ENCODE results near the gene CD247.

Gene CD247

DNA sequence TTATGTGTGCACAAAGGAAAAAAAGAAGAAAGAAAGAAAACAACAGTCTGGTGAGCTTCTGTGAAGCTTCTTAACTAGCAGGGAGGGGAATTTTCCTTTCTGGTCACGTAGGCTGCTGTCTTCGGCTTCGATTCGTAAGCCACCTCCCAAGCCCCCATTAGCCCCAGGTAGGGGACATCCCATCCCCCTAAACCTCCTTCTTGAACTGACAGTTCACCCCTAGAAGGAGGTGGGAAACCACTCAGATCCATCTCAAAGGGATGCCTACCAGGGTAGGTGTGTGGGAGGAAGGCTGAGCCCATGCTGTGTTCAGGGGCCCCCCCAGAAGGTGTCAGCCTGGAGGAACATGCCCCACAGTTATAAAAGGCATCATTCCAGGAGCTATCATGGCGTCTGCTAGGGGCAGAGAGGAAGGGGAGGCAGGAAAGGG is 25.8 kb downstream of the CD247 start:
- Mint-ChIP-seq H3K27me3 (ENCODE audit: low read depth) (no peaks in the 10 kb centered on the region), H3K4me3 (peak overlapping the region; percentile 81), H3K4me1 (ENCODE audit: low read depth) (peaks cover 74% of the 10 kb centered on the region), H3K9me3 (no peaks in the 10 kb centered on the region), H3K36me3 (ENCODE audit: low read depth) (peaks cover 37% of the 10 kb centered on the region), H3K27ac (peak overlapping the region; percentile 91)

DNA sequence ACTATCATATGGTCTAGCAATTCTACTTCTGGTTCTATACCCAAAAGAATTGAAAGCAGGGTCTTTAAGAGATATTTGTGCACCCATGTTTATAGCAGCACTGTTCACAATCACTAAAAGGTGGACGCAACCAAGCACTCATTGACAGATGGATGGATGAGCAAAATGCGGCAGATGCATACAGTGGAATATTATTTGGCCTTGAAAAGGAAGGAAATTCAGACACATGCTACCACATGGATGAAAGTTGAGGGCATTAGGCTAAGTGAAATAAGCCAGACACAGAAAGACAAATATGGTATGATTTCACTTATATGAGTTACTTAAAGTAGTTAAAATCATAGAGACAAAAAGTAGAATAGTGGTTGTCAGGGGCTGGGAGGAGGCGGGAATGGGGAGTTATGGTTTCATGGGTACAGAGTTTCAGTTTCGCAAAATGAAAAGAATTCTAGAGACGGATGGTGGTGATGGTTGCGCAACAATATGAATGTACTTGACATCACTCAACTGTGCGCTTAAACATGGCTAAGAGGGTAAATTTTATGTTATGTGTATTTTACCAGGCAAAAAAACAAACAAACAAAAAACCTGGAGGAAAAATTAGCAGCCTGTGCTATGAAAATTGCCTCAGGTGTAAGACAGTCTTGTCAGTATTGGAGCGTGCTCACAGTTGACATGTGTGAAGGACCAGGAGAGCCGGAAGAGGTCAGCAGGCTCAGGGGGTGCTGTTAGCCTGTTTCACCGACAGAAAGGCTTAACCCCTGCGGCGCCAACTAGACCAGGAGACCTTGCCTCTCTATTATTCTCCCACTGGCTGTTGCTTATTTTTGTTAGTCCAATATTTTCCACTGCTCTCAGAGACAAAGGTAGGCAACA is 26.5 kb downstream of the CD247 start:
- H3K36me3 Mint-ChIP-seq (ENCODE audit: low read depth): peaks cover 35% of the 10 kb centered on the region
- peaks cover 73% of the 10 kb centered on the region for H3K4me1 Mint-ChIP-seq (ENCODE audit: low read depth)
- H3K9me3 Mint-ChIP-seq: no peaks in the 10 kb centered on the region
- peak overlapping the region; percentile 81 for H3K4me3 Mint-ChIP-seq
- H3K27me3 Mint-ChIP-seq (ENCODE audit: low read depth): no peaks in the 10 kb centered on the region
- peak overlapping the region; percentile 91 for H3K27ac Mint-ChIP-seq

DNA sequence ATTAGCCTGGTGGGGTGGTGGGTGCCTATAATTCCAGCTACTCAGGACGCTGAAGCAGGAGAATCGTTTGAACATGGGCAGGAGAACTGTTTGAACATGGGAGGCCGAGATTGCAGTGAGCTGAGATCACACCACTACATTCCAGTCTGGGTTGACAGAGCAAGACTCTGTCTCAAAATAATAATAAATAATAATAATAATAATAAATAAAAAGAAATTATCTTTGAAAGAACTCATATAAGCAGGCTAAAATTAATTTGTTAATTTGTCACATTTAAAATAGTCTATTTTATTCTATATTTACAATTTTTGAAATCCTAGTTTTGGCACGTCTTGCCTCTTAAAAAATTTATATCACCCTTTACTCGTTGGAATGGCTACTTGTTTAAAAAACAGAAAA is 27.6 kb downstream of the CD247 start:
- no peaks in the 10 kb centered on the region for H3K27me3 Mint-ChIP-seq (ENCODE audit: low read depth)
- H3K27ac Mint-ChIP-seq: peak overlapping the region; percentile 29
- peaks cover 32% of the 10 kb centered on the region for H3K36me3 Mint-ChIP-seq (ENCODE audit: low read depth)
- peak overlapping the region; percentile 26 for H3K4me3 Mint-ChIP-seq
- no peaks in the 10 kb centered on the region for H3K9me3 Mint-ChIP-seq
- H3K4me1 Mint-ChIP-seq (ENCODE audit: low read depth): peaks cover 74% of the 10 kb centered on the region

DNA sequence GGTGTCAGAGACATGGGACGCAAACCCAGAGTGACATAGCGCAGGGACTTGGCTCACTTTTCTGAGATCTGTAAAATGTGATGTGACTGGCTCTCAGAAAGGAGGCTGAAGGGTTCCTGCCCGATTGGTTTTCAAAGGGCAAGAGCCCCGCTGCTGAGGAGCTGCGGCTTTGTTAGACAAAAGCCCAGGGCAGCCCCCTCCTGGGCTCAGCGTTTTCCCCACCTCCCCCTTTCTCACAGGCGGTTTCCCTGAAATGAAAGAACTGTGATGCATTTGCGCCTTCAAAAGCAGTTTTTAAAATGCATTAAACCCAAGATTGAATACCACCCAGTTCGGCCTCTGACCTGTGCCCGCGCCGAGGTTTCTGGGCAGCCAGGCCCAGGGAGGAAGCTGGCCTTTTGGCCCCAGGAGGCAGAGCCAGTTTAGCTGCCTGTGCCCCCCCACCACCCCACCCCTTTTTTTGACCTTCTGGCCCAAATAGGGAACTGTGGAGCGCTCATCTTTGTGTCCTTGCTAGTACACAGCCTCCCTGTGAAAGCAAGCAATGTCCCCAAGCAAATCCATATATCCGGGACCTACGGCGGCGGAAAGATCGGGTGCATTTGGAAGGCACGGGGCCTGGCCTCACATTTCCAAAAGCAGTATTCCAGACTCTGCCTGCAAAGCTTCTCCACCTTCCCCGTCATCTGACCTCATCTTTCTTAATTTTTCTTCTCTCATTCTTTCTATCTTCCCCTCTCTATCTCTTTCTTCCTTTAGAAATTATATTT is 28.6 kb downstream of the CD247 start:
- H3K4me1 Mint-ChIP-seq (ENCODE audit: low read depth): peaks cover 76% of the 10 kb centered on the region
- no peaks in the 10 kb centered on the region for H3K27me3 Mint-ChIP-seq (ENCODE audit: low read depth)
- no peaks in the 10 kb centered on the region for H3K9me3 Mint-ChIP-seq
- peaks cover 30% of the 10 kb centered on the region for H3K36me3 Mint-ChIP-seq (ENCODE audit: low read depth)
- peak overlapping the region; percentile 82 for H3K27ac Mint-ChIP-seq
- peak overlapping the region; percentile 66 for H3K4me3 Mint-ChIP-seq

DNA sequence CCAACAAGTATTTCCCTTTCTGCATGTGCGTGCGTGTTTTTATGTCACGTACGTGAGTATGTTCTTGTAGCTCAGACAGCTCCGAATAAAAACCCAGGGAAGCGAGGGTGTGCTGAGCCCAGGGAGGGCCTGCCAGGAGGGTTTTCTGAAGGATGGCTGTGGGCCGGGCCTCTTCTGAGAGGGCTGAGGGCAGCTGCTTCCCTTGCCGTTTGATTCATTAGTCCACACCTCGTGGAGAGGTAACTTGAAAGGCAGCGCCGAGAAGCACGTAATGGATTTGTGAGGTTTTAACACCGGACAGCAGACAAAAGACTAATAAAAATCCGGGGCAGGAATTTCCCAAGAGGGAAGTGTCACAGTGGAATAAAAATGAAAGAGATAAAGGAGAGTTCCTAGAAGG is 29.5 kb downstream of the CD247 start:
- Mint-ChIP-seq H3K9me3 (no peaks in the 10 kb centered on the region), H3K4me1 (ENCODE audit: low read depth) (peaks cover 80% of the 10 kb centered on the region), H3K27me3 (ENCODE audit: low read depth) (no peaks in the 10 kb centered on the region), H3K27ac (peak overlapping the region; percentile 77), H3K4me3 (peak overlapping the region; percentile 58), H3K36me3 (ENCODE audit: low read depth) (peaks cover 33% of the 10 kb centered on the region)

DNA sequence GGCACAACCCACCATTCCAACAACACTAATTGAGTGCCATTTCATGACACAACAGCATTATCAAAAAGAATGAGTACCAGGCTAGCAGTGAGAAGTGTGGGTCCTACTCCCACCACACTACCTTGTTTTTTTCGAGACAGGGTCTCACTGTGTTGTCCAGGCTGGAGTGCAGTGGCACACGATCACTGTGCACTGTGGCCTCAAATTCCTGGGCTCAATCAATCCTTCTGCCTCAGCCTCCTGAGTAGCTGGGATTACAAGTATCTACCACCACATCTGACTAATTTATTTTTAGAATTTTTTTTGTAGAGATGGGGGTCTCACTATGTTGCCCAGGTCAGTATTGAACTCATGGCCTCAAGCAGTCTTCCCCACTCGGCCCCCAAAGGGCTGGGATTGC is 30.7 kb downstream of the CD247 start:
- peaks cover 34% of the 10 kb centered on the region for H3K36me3 Mint-ChIP-seq (ENCODE audit: low read depth)

DNA sequence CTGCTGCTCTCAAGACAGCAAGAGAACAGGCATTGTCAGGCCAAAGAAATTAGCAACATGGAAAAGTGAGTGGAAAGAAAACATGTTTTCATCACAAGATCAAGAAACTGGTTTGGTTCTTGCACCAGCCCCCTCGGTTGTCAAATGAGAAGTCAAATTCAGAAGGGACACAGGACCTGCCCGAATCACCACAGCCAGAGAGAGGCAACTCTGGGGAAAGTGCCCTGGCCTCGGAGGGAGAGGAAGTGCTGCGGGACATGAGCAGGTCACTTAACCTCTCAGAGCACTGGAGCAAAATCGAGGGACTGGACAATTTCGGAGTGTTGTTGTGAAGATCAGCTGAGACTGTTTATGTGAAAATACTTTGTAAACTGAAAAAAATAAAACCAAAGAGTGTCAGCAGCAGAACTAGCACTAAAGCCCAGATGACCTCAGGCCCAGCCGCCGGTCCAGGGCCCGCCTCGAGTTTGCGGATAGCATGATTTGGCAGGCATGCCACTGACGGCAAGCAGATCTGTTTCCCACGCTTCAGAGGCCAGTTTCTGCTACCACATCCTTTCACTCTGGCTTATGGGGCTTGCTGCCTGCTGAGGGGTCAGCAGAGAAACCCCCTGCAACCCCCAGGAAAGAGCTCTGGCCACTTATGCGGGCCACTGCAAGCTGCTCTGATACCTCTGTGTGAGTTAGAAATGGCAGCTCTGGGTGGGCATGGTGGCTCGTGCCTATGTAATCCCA is 32.1 kb downstream of the CD247 start:
- peaks cover 32% of the 10 kb centered on the region for H3K36me3 Mint-ChIP-seq (ENCODE audit: low read depth)
- peak overlapping the region; percentile 32 for H3K4me3 Mint-ChIP-seq
- H3K4me1 Mint-ChIP-seq (ENCODE audit: low read depth): peaks cover 83% of the 10 kb centered on the region

More for the DNA sequence above, 30.7 kb downstream of the CD247 start:
- Mint-ChIP-seq H3K9me3 (no peaks in the 10 kb centered on the region), H3K4me1 (ENCODE audit: low read depth) (peaks cover 83% of the 10 kb centered on the region), H3K4me3 (no peak overlapping the region), H3K27me3 (ENCODE audit: low read depth) (no peaks in the 10 kb centered on the region), H3K27ac (no peak overlapping the region)

DNA sequence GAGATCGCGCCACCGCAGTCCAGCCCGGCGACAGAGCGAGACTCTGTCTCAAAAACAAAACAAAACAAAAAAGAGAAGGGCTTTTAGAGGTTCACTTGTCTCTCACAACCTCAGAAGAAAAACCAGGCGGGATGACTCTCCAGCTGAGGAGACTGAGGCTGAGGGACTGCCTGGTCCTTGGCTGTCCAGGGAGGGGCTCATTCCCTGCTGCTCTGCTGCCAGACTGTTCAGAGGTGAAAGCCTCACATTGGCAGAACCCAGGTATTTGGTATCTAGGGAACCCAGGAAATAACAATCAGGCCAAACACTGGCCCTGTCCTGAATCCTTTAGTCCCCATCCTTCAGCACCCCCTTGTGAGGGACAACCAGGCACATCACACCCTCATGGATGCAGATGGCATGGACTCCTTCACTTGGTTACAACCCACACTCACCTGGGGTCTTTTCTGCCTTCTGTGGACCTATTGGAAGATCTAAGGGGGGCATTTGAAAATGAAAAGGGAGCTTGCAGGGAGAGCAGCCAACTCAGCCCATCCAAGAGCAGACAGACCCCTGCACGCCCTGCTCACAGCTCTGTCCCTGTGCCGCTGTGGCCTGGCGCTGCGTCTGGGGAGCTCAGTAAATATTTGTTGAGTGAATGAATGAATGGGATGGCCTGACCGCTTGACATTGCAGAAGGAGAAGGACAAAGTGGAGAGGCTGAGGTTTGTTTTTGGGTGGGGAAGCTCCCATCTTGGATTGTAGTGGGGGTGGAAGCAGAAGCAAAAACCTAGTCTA is 33.4 kb downstream of the CD247 start:
- no peaks in the 10 kb centered on the region for H3K9me3 Mint-ChIP-seq
- H3K36me3 Mint-ChIP-seq (ENCODE audit: low read depth): peaks cover 40% of the 10 kb centered on the region
- peak overlapping the region; percentile 29 for H3K4me3 Mint-ChIP-seq
- H3K27me3 Mint-ChIP-seq (ENCODE audit: low read depth): no peaks in the 10 kb centered on the region
- H3K4me1 Mint-ChIP-seq (ENCODE audit: low read depth): peaks cover 85% of the 10 kb centered on the region
- peak overlapping the region; percentile 76 for H3K27ac Mint-ChIP-seq

More for the DNA sequence above, 32.1 kb downstream of the CD247 start:
- Mint-ChIP-seq H3K27ac (peak overlapping the region; percentile 38), H3K9me3 (no peaks in the 10 kb centered on the region), H3K27me3 (ENCODE audit: low read depth) (no peaks in the 10 kb centered on the region)

DNA sequence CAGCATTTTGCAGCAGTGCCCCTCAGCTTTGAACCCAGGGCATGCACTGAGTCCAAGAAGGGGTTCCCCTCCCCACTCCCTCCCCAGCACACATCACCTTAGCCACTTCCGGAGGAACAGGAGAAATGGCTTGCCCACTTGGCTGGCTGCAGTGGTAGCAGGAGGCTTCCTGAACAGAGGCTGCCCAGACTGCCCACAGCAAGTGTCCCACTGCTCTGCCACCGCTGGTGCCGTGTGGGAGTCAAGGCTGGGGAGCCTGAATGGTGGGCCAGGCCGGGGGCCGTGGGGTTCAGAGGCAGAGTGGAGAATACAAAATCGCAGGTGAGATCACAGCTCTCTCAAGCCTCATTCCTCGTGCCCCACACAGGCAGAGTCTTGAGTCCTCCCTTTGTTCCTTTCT is 34.5 kb downstream of the CD247 start:
- Mint-ChIP-seq H3K4me3 (peak overlapping the region; percentile 70), H3K27me3 (ENCODE audit: low read depth) (no peaks in the 10 kb centered on the region), H3K9me3 (no peaks in the 10 kb centered on the region), H3K36me3 (ENCODE audit: low read depth) (peaks cover 49% of the 10 kb centered on the region), H3K4me1 (ENCODE audit: low read depth) (peaks cover 86% of the 10 kb centered on the region), H3K27ac (peak overlapping the region; percentile 87)

DNA sequence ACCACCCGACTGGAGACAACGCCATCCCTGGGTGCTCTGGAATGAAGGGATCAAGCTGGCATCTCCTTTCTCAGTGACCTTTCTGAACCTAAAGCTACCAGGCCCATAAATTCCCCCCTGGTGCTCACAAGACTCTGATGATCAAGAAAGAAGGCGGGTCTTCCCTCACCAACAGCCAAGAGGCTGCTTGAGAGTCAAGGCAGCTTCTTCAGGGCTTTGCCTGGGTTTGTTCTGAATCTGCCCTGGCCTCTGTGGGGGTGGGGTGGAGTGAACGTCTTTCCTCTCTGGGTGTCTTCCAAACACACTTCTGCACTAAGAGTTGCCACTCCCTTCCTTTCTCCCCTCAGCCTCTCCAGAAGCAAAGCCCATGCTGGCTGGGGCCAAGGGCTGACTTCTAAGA is 36.1 kb downstream of the CD247 start:
- peak overlapping the region; percentile 73 for H3K4me3 Mint-ChIP-seq
- peaks cover 58% of the 10 kb centered on the region for H3K36me3 Mint-ChIP-seq (ENCODE audit: low read depth)
- peaks cover 84% of the 10 kb centered on the region for H3K4me1 Mint-ChIP-seq (ENCODE audit: low read depth)
- peak overlapping the region; percentile 65 for H3K27ac Mint-ChIP-seq
- H3K27me3 Mint-ChIP-seq (ENCODE audit: low read depth): no peaks in the 10 kb centered on the region
- peaks cover under 1% of the 10 kb centered on the region for H3K9me3 Mint-ChIP-seq

DNA sequence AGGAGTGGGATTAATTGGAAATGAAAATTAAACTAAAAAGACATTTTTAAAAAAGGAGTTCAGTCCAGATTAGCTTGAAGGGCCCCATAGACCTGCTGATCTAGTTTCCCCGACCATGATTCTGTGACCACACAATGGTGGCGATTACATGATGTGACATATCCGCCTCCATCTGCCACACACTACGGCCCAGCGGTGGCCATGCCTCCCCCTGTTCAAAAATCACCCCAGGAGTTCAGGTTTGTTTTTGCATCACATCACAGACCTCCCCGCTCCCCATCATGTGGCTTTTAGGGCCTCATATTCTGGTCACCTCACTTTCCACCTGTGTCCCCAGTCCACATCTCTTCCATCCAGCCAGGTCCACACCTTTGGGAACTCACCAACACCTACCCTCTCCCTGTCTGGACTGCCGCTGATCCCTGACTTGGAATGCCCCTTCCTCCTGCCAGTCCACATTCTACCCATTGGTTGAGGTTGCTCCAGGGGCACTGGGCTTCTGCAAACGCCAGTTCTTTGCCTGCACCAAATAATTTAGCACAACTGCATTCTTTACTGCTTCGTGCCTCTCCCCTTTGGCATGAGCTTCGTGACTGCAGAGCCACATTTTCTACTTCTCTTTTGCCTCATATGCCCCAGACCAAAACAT is 38.9 kb downstream of the CD247 start:
- H3K27me3 Mint-ChIP-seq (ENCODE audit: low read depth): no peaks in the 10 kb centered on the region
- H3K36me3 Mint-ChIP-seq (ENCODE audit: low read depth): peaks cover 64% of the 10 kb centered on the region
- peaks cover 76% of the 10 kb centered on the region for H3K4me1 Mint-ChIP-seq (ENCODE audit: low read depth)
- H3K27ac Mint-ChIP-seq: peak overlapping the region; percentile 47
- H3K9me3 Mint-ChIP-seq: peaks cover 13% of the 10 kb centered on the region
- no peak overlapping the region for H3K4me3 Mint-ChIP-seq

DNA sequence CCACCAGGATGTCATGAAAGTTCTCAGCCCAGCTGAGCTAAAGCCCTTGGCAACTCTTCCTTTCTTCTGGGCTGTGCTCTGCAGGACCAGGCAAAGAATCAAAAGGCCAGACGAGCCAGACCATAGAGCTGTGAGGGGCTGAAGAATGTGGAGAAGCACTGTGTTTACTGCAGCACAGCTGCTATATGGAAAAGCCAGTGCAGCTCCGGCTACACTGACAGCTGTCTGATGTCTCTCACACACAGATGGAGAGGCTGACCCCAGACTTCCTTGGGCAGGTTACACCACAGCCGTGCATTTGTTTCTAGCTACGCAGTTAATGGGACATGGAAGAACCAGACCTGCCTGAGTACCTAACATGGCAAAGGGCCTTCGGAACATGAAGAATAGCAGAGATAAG is 40.3 kb downstream of the CD247 start:
- peaks cover 13% of the 10 kb centered on the region for H3K9me3 Mint-ChIP-seq
- no peak overlapping the region for H3K4me3 Mint-ChIP-seq
- H3K27me3 Mint-ChIP-seq (ENCODE audit: low read depth): no peaks in the 10 kb centered on the region

DNA sequence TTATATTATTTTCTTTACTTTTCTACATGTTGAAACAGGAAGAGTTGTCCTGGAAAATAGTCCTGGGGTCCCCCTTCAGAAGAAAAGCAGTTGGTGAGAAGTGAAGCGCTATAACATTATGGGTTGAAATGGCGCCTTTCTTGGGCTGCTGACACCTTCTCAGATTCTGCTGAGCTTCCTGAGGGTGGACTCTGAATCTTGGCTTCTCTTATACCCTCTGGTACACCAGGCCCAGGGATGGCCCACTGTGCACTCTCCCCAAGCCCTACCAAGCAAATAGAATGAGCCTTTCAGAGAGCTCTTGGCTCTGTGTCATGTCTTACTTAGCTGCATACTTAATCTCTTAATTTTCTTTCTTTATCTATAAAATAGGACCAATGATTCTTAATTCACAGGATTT is 42.3 kb downstream of the CD247 start:
- H3K27me3 Mint-ChIP-seq (ENCODE audit: low read depth): no peaks in the 10 kb centered on the region
- H3K27ac Mint-ChIP-seq: no peak overlapping the region
- H3K9me3 Mint-ChIP-seq: peaks cover 13% of the 10 kb centered on the region
- peaks cover 69% of the 10 kb centered on the region for H3K4me1 Mint-ChIP-seq (ENCODE audit: low read depth)
- peaks cover 58% of the 10 kb centered on the region for H3K36me3 Mint-ChIP-seq (ENCODE audit: low read depth)
- no peak overlapping the region for H3K4me3 Mint-ChIP-seq

More for the DNA sequence above, 40.3 kb downstream of the CD247 start:
- peaks cover 78% of the 10 kb centered on the region for H3K4me1 Mint-ChIP-seq (ENCODE audit: low read depth)
- peaks cover 59% of the 10 kb centered on the region for H3K36me3 Mint-ChIP-seq (ENCODE audit: low read depth)
- no peak overlapping the region for H3K27ac Mint-ChIP-seq

All from T-helper 1 cell treated with Interleukin-12 subunit alpha and Interleukin-12 subunit beta and Interleukin-4 antibody, amounts not matched to agents 30 μg/mL and 1 μg/mL, for 36 hours (primary cell).